Stimulated activated CD4-positive, alpha-beta T cell treated with anti-CD3 and anti-CD28 coated beads, Interleukin-2, amount 100 ng/mL, for 24 hours (primary cell): ENCODE results near the gene ACTN1.

ENCODE experiments used
- DNase-seq, 2 donors: peaks; one replicate each; pipeline ENCODE4 v3.0.0-alpha.2; 2020

The ACTN1 gene

DNA sequence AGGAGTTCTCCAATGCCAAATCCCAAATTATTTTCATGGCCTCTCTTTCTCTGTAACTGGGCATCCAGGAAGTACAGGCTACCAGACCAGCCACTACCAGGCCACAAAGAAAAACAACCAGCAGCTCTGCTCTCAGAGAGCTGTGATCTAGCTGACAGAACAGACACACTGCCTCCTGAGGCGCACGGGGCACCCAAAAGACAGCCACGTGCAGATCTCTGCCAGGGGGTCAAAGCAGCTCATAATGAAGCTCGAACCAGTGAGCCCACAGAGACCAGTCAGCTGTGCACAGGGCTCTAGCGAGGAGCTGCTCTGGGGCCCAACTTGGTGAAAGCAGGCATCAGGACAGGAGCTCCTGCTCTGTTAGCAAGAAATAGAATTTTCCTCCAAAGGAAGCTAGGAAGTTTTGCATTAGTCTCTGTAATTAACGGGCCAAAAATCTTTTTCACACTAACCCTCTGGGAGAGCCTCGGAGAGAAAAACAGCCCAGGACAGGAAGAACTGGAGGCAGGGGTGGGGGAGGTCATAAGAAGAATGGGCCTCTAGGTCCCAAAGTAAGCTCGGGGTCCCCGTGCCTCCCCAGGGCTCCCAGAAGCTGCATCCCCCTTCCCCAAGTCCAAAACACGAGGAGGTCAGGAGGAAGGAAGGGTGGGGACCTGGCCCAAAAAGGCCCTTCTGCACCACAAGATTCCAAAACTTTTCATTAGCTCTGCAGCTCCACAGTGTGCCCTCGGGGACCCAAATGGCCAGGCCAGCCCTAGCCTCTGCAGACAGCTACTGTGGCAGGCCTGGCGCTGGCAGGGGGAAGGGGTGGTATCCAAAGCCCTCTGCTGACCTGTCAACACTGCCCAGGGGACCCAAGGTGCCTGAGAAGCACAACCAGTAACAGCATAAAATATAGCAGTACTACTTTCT is 30.2 kb downstream of the ACTN1 start:
- DNase-seq = no peak

DNA sequence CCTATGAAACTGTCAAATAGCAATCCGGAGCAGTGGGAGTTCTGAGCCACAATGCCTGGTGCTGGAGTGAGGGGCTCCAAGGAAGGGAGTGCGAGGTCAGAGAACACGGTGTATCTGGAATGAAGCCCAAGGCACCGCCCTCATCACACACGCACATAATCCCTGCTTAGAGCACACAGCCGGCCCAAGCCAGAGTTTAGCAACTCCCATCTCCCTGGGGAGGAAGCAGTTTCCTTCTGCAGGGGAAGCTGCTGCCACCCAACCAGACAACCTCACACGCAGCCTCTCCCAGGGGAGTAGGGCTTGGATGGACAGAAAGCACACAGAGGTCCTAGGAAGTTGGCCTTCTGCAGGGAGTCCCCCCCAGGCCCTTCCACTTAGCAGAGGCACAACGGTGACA is 31.3 kb downstream of the ACTN1 start:
- no peak for DNase-seq

GRCh38 chr14:68946489-68946822 is 32.6 kb downstream of the ACTN1 start:
- DNase-seq = no peak

DNA sequence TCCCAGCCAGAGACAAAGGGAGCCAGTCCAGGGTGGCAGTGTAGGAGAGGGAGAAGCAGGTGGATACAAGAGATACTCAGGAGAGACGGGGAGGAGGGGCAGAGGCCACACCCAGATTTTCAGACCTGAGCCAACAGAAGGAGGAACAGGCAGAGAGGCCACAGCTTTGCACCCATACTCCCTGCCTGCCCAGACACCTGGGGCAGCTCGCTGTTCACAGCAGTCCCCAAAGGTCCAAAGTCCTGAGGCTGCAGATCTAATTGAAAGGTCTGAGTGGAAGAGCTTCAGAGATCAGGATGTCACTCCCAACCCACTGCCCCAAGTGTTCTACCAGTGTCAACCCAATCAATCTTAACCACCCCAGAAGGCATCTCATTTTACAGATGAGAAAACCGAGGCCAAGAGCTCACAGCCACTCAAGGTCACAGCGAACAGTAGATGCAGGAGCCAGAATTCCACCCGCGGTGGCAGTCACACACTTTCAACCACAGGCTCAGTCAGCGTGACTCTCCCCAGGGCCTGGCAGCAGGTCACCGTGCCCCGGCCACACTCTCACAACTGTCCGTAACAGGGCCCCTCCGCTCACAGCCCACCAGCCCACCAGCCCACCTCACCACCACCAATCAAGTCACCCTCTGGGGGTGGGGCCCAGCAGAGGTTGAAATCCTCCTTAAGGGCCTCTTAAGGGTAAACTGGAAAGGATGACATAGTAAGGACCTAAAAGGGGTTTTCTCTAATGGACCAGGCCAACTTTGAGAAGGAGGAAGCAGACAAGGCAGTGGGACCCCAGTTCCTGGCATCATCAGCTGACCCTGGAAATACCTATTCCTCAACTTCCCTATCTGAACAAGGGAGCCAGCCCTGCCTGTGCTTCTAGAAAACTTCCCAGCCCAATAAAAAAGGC is 33.3 kb downstream of the ACTN1 start:
- DNase-seq = no peak

DNA sequence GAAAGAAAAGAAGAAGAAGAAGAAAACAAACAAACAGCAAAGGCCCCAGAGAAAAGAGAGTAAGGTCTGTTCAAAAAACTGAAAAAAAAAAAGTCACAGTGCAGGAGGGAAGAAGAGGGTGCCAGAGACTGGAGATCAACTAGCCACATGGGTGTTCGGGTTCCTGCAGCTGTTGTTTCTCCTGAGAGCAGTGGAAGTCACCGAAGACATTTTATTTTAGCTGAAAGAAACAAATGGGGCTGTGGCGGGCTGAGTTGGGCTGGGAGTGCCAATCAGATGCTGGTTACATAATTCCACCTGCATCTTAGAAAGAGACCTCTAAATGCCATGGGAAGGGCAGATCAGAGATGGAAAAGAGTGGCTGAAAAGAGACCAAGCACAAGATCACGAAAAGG is 33.9 kb downstream of the ACTN1 start:
- no peak for DNase-seq

DNA sequence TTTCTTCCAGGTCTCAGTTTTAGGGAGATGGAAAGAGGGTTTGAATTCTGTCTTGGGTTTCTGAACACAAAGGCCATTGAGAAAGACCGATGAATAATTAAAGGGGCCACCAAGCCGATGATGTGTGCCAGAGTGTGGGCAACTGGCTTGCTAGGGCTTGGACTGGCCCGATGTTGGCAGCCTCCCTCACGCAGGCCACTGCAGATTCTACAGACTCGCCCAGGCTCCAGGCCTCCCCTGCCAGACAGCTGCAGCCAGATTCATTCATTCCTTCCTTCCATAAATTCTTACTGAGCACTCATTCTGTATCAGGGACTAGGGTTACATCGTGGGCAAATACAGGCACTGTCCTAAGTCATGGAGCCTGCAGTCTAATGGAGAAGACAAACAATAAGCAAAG is 34.9 kb downstream of the ACTN1 start:
- no peak for DNase-seq

DNA sequence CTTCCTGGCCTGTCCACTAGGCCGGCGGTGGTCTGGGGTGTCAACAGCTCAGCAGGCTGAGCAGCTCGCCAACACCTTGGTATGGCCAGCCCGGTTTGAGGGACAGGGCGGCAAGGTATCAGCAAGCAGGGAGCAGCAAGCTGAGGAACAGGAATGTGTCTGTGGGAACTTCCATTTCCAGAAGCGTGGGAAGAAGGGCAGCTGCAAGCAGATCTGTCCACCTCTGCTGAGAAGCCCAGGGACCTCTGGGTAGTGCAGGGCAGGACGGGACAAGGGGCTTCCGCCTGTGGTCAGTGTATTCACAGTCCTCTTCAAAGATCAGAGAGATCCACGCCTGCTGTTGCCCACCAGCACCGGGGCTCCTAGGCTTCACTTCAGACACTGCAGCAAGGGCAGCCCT is 36.0 kb downstream of the ACTN1 start:
- no peak for DNase-seq

GRCh38 chr14:68942296-68943035 is 36.6 kb downstream of the ACTN1 start:
- DNase-seq = no peak

GRCh38 chr14:68941820-68942219 is 37.3 kb downstream of the ACTN1 start:
- DNase-seq = no peak

GRCh38 chr14:68940614-68941185 is 38.4 kb downstream of the ACTN1 start:
- no peak for DNase-seq

GRCh38 chr14:68939893-68940613 is 39.0 kb downstream of the ACTN1 start:
- DNase-seq = no peak

GRCh38 chr14:68939181-68939892 is 39.8 kb downstream of the ACTN1 start:
- no peak for DNase-seq

- no peak for DNase-seq
Measured at GRCh38 chr14:68938271-68939150, 40.6 kb downstream of the ACTN1 start.

DNA sequence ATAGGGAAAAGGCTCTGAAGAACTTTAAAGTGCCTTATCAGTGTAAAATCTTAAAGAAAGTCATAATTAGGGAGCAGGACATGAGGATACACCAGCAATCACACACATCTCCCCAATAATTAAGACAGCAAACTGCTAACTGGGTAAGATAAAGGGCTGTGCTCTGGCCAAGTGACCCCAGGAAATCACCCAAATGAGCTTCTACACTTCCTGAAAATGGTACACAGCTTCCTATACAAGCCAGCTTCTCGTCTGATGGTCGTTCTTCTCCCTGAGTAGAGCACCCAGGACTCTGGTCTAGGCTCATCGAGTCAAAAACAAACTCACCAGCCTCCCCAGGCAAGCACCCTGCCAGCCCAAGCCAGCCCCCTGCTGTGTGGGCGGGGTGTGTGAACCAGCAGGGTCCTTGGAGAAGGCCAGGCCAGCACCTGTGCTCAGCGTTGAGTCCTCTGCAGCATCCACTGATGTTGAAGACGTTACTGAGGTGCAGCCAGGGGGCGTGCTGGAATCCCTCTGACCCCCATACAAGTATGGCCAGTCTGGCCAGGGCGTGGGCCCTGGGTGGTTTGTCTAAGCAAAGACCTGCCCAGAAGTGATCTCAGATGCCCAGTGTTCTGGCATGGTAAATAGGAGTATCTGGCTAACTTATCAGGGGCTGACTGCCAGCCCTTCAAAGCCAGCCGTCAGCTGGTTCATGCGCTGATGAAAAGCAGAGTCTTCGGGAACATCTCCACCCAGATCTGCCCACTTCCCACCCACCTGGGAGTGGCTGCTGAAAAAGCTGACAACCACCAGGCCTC is 41.4 kb downstream of the ACTN1 start:
- peak in 1 of 2 donors; percentile 22 for DNase-seq

DNA sequence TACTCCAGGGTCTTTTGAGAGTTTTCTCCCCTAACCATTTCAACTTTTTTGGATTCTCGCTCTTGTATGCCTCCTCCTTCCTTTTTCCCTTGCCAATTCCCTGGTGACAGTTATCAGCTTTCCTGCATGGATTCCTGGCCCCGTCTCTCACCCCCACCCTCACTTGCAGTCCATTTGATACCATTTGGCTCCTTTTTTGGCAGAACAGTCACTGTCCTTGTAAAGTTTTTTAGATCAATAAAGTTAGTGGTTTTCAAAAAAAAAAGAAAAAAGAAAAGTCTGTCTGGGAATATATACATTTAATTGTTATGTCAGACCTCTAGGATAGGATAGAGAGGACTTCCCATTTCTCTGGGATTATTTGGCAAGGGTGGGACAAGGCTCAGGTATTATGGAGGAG is 42.1 kb downstream of the ACTN1 start:
- no peak for DNase-seq

DNA sequence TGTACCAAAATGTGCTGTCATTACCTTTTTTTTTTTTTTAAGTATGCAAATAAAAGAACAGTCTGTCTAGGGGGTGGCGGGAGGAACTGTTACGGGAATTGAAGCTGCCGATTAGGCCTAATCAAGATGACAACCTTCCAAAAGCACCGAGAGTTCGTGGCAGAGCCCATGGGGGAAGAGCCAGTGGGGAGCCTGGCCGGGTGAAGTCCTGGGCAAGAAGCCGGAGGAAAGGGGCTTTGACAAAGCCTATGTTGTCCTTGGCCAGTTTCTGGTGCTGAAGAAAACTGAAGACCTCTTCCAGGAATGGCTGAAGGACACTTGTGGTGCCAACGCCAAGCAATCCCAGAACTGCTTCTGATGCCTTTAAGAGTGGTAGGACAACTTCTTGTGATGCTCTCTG is 42.6 kb downstream of the ACTN1 start:
- DNase-seq = no peak

DNA sequence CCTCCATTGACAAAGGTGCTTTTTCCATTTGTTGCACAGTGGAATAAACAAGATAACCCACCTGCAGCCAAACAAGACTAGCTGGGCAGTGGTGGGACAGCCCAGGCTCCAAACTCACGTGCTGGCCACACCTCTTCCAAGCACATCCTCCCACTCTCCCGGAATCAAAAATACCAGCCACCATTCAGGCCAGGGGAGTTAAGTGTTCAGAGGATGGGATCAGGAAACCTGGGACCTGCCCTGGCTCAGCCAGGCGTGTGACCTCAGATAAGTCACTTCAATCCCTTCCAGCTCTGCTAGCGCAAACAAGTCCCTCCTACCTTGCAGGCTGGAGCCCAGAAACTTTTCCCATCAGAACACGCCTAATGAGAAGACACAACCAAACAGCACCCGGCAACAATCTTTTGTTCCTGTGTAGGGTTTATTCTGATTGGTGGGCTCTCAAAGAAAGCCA is 43.3 kb downstream of the ACTN1 start:
- DNase-seq = no peak

GRCh38 chr14:68934066-68934465 is 45.0 kb downstream of the ACTN1 start:
- DNase-seq = no peak

DNA sequence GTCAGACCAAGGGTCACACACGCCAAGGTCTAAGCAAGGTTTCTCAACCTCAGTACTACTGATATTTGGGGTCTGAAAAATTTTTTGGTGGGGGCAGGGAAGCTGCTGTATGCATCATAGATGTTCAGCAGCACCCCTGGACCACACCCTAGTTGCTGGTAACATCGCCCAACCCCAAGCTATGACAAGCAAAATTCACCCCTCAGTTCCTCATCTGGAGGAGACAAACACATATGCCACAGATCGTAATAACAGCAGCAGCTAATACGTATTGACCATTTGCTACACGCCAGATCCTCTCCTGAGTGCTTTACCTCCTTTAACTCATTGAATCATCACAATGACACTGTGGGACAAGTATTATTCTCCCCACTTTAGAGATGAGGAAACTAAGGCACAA is 46.4 kb downstream of the ACTN1 start:
- no peak for DNase-seq

GRCh38 chr14:68932231-68932630 is 46.9 kb downstream of the ACTN1 start:
- DNase-seq = no peak
